Small intestine (tissue), 7 donors: ENCODE data around the gene PLAAT4. TPM values are rescaled to one million over a fixed set of nuclear protein-coding genes. Genes with fewer than 3 reads are reported as not detected.
A peak's percentile ranks its signal among the peaks of the same experiment; 100 is the strongest.
"Not testable (repeated sequence)": the region's sequence is repeated elsewhere in the genome, so short reads cannot be mapped to it uniquely, and the experiment has no call there.

Experiments
- DNase-seq, 2 donors: peaks; one replicate each; pipeline versions ENCODE4 v3.0.0 to v3.0.0-alpha.2; 2013
- FAIRE-seq: peaks from 2 replicates; lab custom pipeline; 2012; peaks lifted over from hg19 to GRCh38; lab: Jason Lieb, UNC
- H3K27ac ChIP-seq, 3 donors: one replicate each; pipeline ENCODE4 v1.5.1; 2013; ENCODE audit warnings: low read length in 2 of 3, mild to moderate bottlenecking in 2 of 3, control low read depth in 1 of 3, inconsistent platforms in 1 of 3, low read depth in 1 of 3, moderate library complexity in 1 of 3
- H3K27me3 ChIP-seq, 3 donors: one replicate each; pipeline ENCODE4 v1.6.1; 2013; ENCODE audit warnings: low read length in 3 of 3, inconsistent platforms in 1 of 3; ENCODE audit not compliant: control insufficient read depth in 3 of 3, insufficient read depth in 3 of 3
- H3K36me3 ChIP-seq, 3 donors: one replicate each; pipeline ENCODE4 v1.6.1; 2013; ENCODE audit warnings: low read length in 3 of 3, inconsistent platforms in 1 of 3, low read depth in 1 of 3, mild to moderate bottlenecking in 1 of 3, moderate library complexity in 1 of 3; ENCODE audit not compliant: control insufficient read depth in 3 of 3, insufficient read depth in 2 of 3
- H3K4me1 ChIP-seq, 3 donors: one replicate each; pipeline ENCODE4 v1.6.1; 2013; ENCODE audit warnings: low read length in 2 of 3, inconsistent platforms in 1 of 3, low read depth in 1 of 3, mild to moderate bottlenecking in 1 of 3, moderate library complexity in 1 of 3; ENCODE audit not compliant: control insufficient read depth in 3 of 3, insufficient read depth in 2 of 3
- H3K4me3 ChIP-seq, 3 donors: one replicate each; pipeline ENCODE4 v1.5.1; 2013; ENCODE audit warnings: low read length in 3 of 3, control low read depth in 1 of 3, inconsistent platforms in 1 of 3, low read depth in 1 of 3, mild to moderate bottlenecking in 1 of 3, moderate library complexity in 1 of 3
- H3K9me3 ChIP-seq, 2 donors: one replicate each; pipeline ENCODE4 v1.6.1; 2013; ENCODE audit warnings: low read depth in 1 of 2, low read length in 1 of 2; ENCODE audit not compliant: control insufficient read depth in 2 of 2, insufficient read depth in 1 of 2
- WGBS, 3 donors: extraction: QIAGEN DNeasy Blood & Tissue Kit; methylation state at CpG; one replicate each; pipeline ENCODE4 v1.1.7; 2013; 5-methylcytosine and 5-hydroxymethylcytosine counted together
- polyA plus RNA-seq, 4 donors: library from polyadenylated mRNA; stranded (reverse) in 3 of 4; unstranded in 1 of 4; fragments of 200-250 nt in 3 of 4; fragments of 120-200 nt in 1 of 4; gene quantifications; one replicate each; pipeline versions ENCODE4 v1.2.1 to v1.2.3, GENCODE V29; 2013
- donor health status: healthy with polysubstance abuse.
- donor health status: control.
- donor health status: control.
- donor health status: Bipolar disorder and iron deficiency.
- donor health status: healthy.

Gene PLAAT4
- polyA plus RNA-seq, 4 donors, result 10.8 to 360 (median 165) TPM

GRCh38 chr11:63535734-63536133, 874 bp upstream of the PLAAT4 start:
- peak overlapping the region; percentile 35 to 97 (median 83) for H3K27ac ChIP-seq
- no peak for DNase-seq

GRCh38 chr11:63537293-63538101, 889 bp downstream of the PLAAT4 start:
- Histone ChIP-seq H3K9me3 (no peaks in the 10 kb centered on the region), H3K27me3 (no peaks in the 10 kb centered on the region), H3K4me3 (peak overlapping the region; percentile 28 to 76 (median 67)), H3K27ac (peak overlapping the region; percentile 67 to 97 (median 83)), H3K4me1 (peaks cover 6 to 19% (median 16%) of the 10 kb centered on the region in 3 donors), H3K36me3 (peaks cover 0 to 2% (median 0%) of the 10 kb centered on the region in 3 donors)
- WGBS, 3 donors, result 17 to 29% (median 22%) methylated on average over 7 to 8 of the region's 8 CpGs
- DNase-seq (peak in 1 of 2 donors; percentile 28), FAIRE-seq (no peak)

More at GRCh38 chr11:63535734-63536133, 874 bp upstream of the PLAAT4 start:
- no peak for FAIRE-seq
- Histone ChIP-seq H3K4me1 (peaks cover 6 to 22% (median 16%) of the 10 kb centered on the region in 3 donors), H3K27me3 (no peaks in the 10 kb centered on the region), H3K9me3 (no peaks in the 10 kb centered on the region), H3K4me3 (no peak overlapping the region), H3K36me3 (peaks cover 0 to 2% (median 0%) of the 10 kb centered on the region in 3 donors)
- WGBS, 3 donors, result 77 to 84% (median 83%) methylated on average over 1 of the region's 1 CpG

GRCh38 chr11:63542506-63542905, 5.9 kb downstream of the PLAAT4 start:
- DNase-seq, FAIRE-seq, H3K4me3 ChIP-seq, H3K27me3 ChIP-seq, H3K27ac ChIP-seq, H3K4me1 ChIP-seq, H3K9me3 ChIP-seq: not testable (repeated sequence)
- peaks cover 7 to 12% (median 8%) of the 10 kb centered on the region in 3 donors for H3K36me3 ChIP-seq
- 82% methylated on average over 2 of the region's 2 CpGs for WGBS, 3 donors

- H3K27ac ChIP-seq, result no peak overlapping the region
- H3K27me3 ChIP-seq, result no peaks in the 10 kb centered on the region
- FAIRE-seq (no peak), DNase-seq (no peak)
- peaks cover 7 to 12% (median 8%) of the 10 kb centered on the region in 3 donors for H3K36me3 ChIP-seq
- no peak overlapping the region for H3K4me3 ChIP-seq
- peaks cover 0 to 2% (median 0%) of the 10 kb centered on the region in 3 donors for H3K4me1 ChIP-seq
- WGBS, 3 donors, result 85 to 94% (median 93%) methylated on average over 2 of the region's 2 CpGs
- no peaks in the 10 kb centered on the region for H3K9me3 ChIP-seq
Measured at GRCh38 chr11:63543711-63544110, 7.1 kb downstream of the PLAAT4 start.

GRCh38 chr11:63547061-63547460, 10.5 kb downstream of the PLAAT4 start:
- no peak for FAIRE-seq
- Histone ChIP-seq H3K36me3 (peaks cover 7 to 10% (median 8%) of the 10 kb centered on the region in 3 donors), H3K4me3 (no peak overlapping the region), H3K4me1 (no peaks in the 10 kb centered on the region), H3K27ac (no peak overlapping the region), H3K27me3 (no peaks in the 10 kb centered on the region), H3K9me3 (no peaks in the 10 kb centered on the region)
- no peak for DNase-seq
- 85 to 92% (median 91%) methylated on average over 1 of the region's 1 CpG for WGBS, 3 donors

- Histone ChIP-seq H3K4me3 (no peak overlapping the region), H3K4me1 (no peaks in the 10 kb centered on the region), H3K27ac (no peak overlapping the region), H3K9me3 (no peaks in the 10 kb centered on the region), H3K36me3 (peaks cover 7 to 10% (median 8%) of the 10 kb centered on the region in 3 donors), H3K27me3 (no peaks in the 10 kb centered on the region)
- DNase-seq (no peak), FAIRE-seq (no peak)
- 79 to 87% (median 83%) methylated on average over 4 of the region's 4 CpGs for WGBS, 3 donors
Measured at GRCh38 chr11:63548178-63548577, 11.6 kb downstream of the PLAAT4 start.

- Histone ChIP-seq H3K4me3 (no peak overlapping the region), H3K9me3 (no peaks in the 10 kb centered on the region), H3K4me1 (no peaks in the 10 kb centered on the region), H3K27ac (no peak overlapping the region), H3K27me3 (no peaks in the 10 kb centered on the region), H3K36me3 (peaks cover 7 to 10% (median 8%) of the 10 kb centered on the region in 3 donors)
- whole genome bisulfite sequencing, 3 donors, result 85 to 89% (median 89%) methylated on average over 4 of the region's 4 CpGs
- FAIRE-seq (no peak), DNase-seq (no peak)
Measured at GRCh38 chr11:63549411-63549810, 12.8 kb downstream of the PLAAT4 start.

GRCh38 chr11:63550156-63550700, 13.6 kb downstream of the PLAAT4 start:
- 88 to 97% (median 95%) methylated on average over 17 to 31 of the region's 31 CpGs for WGBS, 3 donors
- not testable (repeated sequence) for H3K4me1 ChIP-seq, H3K27me3 ChIP-seq, DNase-seq, H3K9me3 ChIP-seq, H3K4me3 ChIP-seq, H3K27ac ChIP-seq, H3K36me3 ChIP-seq, FAIRE-seq
